NCI-H524 (cell line): ENCODE data around the gene RTRAF.

ENCODE experiments used
- DNase-seq, 2 experiments: peaks; one replicate each; lab custom pipeline; 2025; lab: John Stamatoyannopoulos, UW

RTRAF gene

DNA sequence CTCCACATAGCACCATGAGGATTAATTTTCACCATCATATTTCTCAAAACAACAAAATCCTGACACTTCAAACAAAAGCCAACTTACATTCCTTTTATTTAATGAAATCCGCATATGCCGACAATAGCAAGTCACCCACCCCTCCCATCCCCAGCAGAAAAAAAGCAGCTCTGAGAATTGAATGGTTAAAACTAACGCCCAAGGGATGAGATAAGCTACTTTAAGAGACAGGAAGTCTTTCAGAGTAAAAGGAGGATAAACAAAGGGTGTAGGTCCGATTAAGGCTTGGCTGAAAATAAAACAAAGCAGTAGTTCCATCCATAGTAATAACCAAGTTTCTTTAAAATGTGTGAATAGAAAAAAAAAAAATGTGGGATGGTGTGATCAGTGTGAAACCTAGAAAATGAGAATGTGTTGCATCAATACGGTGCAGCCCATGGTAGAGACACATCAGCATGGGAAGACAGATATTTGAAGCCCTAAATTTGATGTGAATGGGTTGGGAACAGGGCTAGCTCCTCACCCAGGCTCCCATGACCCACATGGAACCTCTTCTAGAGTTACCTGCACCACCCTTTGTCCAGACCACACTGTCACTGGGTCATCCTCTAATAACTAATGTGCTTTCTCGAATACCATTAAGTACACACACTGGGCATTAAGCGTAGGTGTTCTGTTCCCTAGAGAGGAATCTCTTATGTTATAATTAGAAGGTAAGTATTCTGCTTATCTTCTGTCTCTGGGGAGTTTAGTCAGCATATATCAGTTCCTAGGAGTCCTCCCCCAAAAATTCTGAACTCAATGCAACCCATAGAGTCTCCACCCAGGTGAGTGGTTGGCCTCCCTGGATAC is 31.7 kb downstream of the RTRAF start:
- no peak for DNase-seq

- no peak for DNase-seq
Observed at GRCh38 chr14:52021957-52022600, 32.7 kb downstream of the RTRAF start.

DNA sequence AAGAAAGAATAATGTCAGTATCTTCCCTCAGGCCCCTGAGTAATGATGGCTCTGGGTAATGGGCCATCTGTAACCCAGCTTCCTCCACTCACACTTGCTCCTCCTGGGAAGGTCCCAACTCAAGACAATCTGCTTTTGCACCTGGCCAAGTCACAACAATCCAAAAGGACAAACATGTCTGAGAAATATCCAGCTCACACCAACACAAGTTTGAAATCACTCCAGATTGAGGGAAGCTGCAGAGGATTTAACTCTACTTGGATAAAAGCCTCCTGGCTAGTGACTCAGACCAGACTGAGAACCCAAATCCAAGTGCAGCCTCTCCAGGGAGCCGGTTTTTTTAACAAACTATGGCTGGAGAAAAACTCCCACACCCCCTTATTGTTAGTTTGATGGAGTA is 34.2 kb downstream of the RTRAF start:
- peak; percentile 12 to 42 for DNase-seq

DNA sequence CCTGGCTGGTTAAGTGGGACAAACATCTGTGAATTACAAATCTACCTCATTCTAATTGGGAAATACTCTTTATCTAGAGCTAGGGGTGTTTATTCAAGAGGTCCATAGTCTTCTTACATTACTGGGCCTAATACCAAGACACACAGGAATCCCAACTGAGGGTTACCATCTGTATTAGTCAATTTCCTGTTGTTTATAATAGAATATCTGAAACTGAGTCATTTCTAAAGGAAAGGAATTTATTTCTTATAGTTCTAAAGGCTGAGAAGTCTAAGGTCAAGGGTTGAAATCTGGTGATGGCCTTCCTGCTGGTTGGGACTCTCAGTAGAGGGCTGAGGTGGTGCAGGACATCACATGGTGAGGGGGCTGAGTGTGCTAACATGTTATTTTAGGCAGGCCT is 36.0 kb downstream of the RTRAF start:
- DNase-seq: peak; percentile 39 to 85

DNA sequence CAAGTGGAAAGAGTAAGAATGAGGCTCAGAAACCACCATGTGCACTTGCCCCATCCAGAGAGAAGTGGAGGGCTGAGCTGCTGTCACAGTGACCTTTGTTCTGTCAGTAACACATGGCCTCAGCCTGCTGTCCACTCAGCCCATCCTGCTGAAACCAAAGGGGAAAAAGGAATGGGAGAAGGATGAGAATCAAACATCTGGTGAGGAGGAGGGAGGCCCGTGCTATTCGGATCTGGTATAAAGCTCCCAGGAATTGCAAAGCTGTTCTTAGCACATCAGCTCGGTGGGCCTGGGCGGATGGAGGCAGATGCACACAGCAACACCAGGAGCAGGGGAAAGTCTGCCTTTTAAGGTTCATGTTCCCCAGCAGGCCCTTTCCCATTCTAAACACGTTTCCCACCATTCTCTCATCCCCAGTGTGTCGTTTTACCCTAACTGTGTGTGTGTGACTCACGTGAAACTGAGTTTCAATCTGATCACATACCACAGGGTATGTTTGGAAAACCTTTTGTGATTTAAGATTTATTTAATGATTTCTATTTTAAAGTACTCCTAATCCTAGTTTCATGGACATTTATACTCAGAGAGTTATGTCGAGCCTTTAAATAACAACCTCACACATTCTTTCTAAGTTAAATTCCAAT is 36.8 kb downstream of the RTRAF start:
- DNase-seq: no peak

DNA sequence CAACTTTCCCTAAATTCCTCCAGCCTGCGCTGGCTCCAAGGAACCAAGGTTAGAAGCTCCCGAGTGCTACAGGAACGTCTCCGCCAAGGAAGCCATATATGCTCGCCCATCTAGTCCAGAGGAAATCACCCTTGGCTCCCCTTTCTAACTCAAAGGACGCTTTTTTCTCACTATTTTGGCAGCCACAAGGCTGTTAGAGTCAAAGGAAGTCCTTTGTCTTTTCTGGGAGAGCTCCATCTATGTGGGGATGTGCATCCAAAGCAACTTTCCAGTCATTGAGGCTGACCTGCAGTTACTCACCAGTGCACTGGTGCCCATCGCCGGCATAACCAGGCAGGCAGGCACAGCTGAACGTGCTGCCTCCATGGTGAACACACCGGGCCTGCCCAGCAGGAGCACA is 37.6 kb downstream of the RTRAF start:
- DNase-seq: no peak

DNA sequence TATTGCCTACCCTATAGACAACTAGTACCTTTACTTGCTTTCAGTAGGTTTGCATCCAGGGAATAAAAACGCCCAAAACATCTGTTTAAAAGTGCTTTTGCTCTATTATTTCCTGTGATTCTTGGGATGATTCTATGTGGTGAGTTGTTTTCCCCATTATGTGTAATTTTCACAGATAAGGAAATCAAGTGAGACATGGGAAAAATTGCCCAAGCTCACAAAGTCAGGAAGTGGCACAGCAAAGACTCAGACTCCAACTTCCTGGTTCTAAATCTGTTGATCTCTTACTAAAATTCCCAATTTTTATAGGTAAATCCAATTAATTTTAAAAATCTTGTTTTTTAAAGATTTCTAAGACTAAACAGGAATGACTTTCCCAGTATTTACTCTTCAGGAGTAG is 40.5 kb downstream of the RTRAF start:
- no peak for DNase-seq

DNA sequence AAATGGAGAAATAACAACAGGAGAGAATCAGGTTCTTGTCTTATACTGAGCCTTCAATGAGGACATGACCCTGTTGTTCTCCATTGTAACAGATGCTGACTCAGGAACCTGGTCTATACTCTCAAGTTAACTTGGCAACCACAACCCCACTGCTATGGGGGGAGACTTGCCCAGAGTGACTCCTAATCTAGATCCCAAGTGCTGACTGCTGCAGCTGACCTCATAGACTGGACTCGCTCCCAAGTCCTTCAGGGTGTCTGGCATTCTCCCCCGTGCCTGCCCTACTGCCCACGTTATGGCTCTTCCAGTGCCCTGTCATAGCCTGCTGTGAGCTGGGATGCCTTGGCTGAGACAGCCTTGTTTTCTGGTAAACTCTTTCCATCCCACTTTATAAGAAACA is 42.4 kb downstream of the RTRAF start:
- DNase-seq: no peak

DNA sequence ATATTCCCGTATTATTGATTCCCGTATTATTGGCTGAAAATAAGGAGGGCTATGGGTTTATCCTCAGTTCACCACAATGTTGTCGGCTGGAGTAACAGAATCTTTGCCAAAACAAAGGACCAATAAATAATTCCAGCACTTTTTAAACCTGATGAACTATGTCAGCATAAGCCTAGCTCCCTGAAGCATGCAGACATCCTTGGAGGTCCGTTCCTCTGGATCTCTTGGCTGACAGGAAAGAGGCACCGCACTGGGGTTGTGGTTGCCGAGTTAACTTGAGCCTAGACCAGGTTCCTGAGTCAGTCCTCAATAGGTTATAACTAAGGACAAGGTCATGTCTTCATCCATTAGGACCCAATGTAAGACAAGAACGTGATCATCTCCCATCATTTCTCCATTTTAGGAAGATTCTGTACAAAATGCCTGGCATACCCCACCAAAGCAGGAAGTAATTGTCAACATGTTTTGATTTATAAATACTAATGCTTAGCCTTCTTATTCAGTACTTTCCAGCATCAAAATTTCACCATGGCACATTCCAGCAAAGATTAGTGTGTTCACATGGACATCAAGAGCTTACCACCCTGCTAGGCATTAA is 43.0 kb downstream of the RTRAF start:
- no peak for DNase-seq

DNA sequence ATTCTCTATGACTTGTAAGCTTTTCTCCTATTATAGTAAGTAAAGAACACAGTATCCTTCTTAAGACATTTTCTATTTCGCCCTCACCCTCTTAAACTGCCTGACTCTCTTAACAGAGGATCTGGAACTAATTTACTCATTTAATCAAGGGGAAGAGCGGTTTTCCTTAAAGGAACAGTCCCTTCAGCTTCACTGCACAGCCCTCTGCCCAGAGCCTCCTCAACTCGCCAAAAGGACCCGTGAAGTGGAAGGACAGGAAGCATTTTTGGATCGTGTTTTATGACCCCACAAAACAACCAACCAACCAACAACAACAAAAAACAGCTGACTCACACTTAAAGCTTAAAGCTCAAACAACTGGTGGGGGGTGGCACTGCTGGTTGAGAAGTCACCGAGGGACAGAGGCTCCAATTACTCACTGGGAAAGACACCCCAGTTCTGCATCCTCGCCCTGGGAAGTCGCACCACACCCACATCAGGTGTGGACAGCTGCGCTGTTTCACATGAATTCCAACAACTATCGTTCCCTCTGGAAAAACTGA is 43.8 kb downstream of the RTRAF start:
- no peak for DNase-seq

GRCh38 chr14:52039124-52039815 is 49.9 kb downstream of the RTRAF start:
- no peak for DNase-seq

DNA sequence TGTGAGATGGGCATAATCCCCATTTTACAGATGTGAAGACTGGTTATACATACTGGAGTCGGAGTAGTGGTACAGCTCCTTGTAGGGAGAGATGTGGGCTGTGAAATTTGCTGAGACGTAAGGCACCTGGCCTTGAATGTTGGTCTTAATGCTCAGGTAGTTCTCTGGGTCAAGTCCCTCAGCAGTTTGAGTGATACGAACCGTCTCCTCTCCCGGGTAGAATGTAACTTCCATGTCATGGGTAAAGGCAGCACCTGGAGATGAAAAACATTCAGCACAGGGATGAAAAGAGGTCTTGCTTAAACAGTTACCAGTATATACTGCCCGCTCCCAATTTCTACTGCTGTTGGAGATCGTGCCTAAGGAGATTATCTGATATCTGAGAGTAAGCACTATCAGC is 51.3 kb downstream of the RTRAF start:
- DNase-seq: no peak

- DNase-seq: peak; percentile 33 to 69
Observed at GRCh38 chr14:52042371-52043289, 53.3 kb downstream of the RTRAF start.

GRCh38 chr14:52043690-52044089 is 54.3 kb downstream of the RTRAF start:
- DNase-seq: peak; percentile 34 to 51

DNA sequence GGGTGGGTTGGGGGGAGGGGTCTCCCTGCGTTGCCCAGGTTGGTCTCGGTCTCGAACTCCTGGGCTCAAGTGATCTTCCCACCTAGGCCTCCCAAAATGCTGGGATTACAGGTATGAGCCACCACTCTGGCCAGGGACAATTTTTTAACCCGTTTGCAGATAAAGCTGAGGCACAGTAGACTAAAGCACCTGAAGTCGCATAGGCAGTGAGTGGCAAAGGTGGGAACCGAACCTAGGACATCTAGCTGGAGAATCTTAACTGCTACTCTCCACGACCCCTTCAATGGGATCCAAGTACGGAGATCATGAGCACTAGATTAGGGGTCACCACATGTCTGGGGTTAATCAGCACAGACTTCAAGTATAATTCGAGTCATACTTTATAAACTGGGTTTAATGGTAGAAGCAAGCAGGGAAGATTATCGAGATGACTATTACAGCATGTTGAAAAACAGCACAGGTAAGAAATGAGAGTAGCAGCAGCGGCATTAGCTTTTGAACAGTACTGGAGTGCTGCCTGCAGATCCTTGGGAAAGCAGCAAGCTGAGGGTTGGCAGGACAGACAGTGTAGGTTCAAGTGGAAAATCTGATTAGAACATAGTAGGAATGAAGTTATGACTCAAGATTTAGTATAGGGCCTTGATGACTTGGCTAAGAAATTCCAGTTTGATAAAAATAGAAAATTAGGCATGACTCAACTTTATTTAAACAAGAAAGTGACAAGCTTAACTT is 55.6 kb downstream of the RTRAF start:
- no peak for DNase-seq

DNA sequence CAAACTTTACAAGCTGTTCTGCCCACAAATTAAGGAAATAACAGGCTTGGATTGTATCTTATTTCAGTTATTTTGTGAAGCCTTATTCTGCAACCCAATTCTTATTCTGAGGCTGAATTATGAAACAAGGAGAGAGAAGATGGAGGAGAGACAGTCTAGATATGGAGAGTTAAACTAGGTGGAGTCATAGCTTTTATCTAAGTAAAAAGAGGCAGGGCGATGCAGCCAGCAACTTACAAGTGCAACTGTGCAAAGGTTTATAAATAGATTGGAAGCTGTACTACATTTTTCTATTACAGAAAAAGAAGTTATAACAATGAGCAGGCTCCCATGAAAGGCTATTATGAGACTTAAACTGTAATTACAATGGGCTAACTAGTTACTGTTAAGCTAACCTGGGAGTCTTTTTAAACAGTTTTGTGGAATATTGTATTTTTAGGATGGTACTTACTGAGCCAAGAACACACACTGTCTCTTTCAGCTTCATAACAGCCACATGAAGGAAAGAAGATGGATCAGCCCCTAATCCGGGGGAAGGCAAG is 57.1 kb downstream of the RTRAF start:
- no peak for DNase-seq

DNA sequence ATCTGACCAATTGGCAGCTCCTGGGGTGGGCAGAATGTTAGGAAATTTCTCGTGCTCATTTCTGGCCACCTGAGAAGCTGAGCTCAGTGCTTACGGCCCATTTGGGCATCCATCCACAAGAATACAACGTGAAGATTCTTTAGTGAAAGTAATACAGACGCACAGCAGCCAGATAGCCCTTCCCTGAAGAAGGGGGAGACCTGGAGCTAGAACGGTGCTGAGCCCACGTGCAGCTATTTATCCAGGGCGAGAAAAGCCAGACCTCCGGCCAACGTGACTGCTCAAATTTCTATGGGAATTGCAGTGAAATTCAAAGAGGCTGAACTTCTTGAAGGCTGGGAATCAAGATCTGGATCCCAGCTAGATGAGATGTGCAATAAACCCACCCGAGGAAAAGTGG is 58.8 kb downstream of the RTRAF start:
- no peak for DNase-seq

- DNase-seq: no peak
Observed at GRCh38 chr14:52048641-52049204, 59.4 kb downstream of the RTRAF start.

GRCh38 chr14:52049271-52049670 is 59.9 kb downstream of the RTRAF start:
- no peak for DNase-seq
